Right lung (tissue), 10 donors: ENCODE measurements around the gene EMC8. TPM values are rescaled to one million over a fixed set of nuclear protein-coding genes. Genes with fewer than 3 reads are reported as not detected.
"Not testable (repeated sequence)": the region's sequence is repeated elsewhere in the genome, so short reads cannot be mapped to it uniquely, and the experiment has no call there.

ENCODE experiments used
- DNase-seq, 2 donors: peaks; one replicate each; pipeline ENCODE4 v3.0.0-alpha.2; 2013
- long read RNA-seq, 8 donors: transcript quantifications; one replicate each; lab custom pipeline, GENCODE V29; 2026
- polyA plus RNA-seq, 5 donors: library from polyadenylated mRNA; unstranded; fragments of 120-200 nt; gene quantifications; one replicate each; pipeline versions ENCODE4 v1.2.1 to v1.2.3, GENCODE V29; 2013; ENCODE audit warnings: inconsistent platforms in 1 of 5, low replicate concordance in 1 of 5; ENCODE audit not compliant: insufficient read length in 5 of 5, insufficient read depth in 1 of 5

The EMC8 gene
- 10 to 100 TPM; 21.7 to 32.4 (median 24.4) TPM for polyA plus RNA-seq
- long read RNA-seq, donor 1, transcript EMC8-202 (4 exons, 1,935 nt) = minor isoform, 8 of 1,322 reads
- long read RNA-seq, donor 1, transcript EMC8-201 (5 exons, 1,962 nt) = major isoform, 25 of 1,322 reads
- long read RNA-seq, donor 1, transcript EMC8-205 (1 exons, 1,826 nt) = minor isoform, 7 of 1,322 reads
- long read RNA-seq, donor 1, partial matches to known transcripts = 563 of 1,322 reads
- long read RNA-seq, donor 1, other reads (novel, unspliced or antisense) = 718 of 1,322 reads
- long read RNA-seq, donor 2, transcript EMC8-202 (4 exons, 1,935 nt) = major isoform, 6 of 647 reads
- long read RNA-seq, donor 2, transcript EMC8-201 (5 exons, 1,962 nt) = minor isoform, 5 of 647 reads
- long read RNA-seq, donor 2, partial matches to known transcripts = 609 of 647 reads
- long read RNA-seq, donor 2, other reads (novel, unspliced or antisense) = 24 of 647 reads
- long read RNA-seq, donor 3, transcript EMC8-201 (5 exons, 1,962 nt) = major isoform, 12 of 1,007 reads
- long read RNA-seq, donor 3, transcript EMC8-205 (1 exons, 1,826 nt) = minor isoform, 5 of 1,007 reads
- long read RNA-seq, donor 3, partial matches to known transcripts = 447 of 1,007 reads
- long read RNA-seq, donor 3, other reads (novel, unspliced or antisense) = 539 of 1,007 reads
- long read RNA-seq, donor 4, transcript EMC8-201 (5 exons, 1,962 nt) = major isoform, 8 of 17 reads
- long read RNA-seq, donor 4, partial matches to known transcripts = 0 of 17 reads
- long read RNA-seq, donor 4, other reads (novel, unspliced or antisense) = 0 of 17 reads
- long read RNA-seq, donor 5, transcript EMC8-205 (1 exons, 1,826 nt) = minor isoform, 5 of 33 reads
- long read RNA-seq, donor 5, transcript EMC8-201 (5 exons, 1,962 nt) = major isoform, 19 of 33 reads
- long read RNA-seq, donor 5, transcript EMC8-202 (4 exons, 1,935 nt) = minor isoform, 7 of 33 reads
- long read RNA-seq, donor 5, partial matches to known transcripts = 0 of 33 reads
- long read RNA-seq, donor 5, other reads (novel, unspliced or antisense) = 0 of 33 reads
- long read RNA-seq, donor 6, transcript EMC8-202 (4 exons, 1,935 nt) = minor isoform, 9 of 27 reads
- long read RNA-seq, donor 6, transcript EMC8-201 (5 exons, 1,962 nt) = major isoform, 14 of 27 reads
- long read RNA-seq, donor 6, partial matches to known transcripts = 0 of 27 reads
- long read RNA-seq, donor 6, other reads (novel, unspliced or antisense) = 0 of 27 reads
- long read RNA-seq, donor 7, transcript EMC8-201 (5 exons, 1,962 nt) = major isoform, 12 of 23 reads
- long read RNA-seq, donor 7, transcript EMC8-202 (4 exons, 1,935 nt) = minor isoform, 8 of 23 reads
- long read RNA-seq, donor 7, partial matches to known transcripts = 0 of 23 reads
- long read RNA-seq, donor 7, other reads (novel, unspliced or antisense) = 0 of 23 reads
- long read RNA-seq, donor 8, transcript EMC8-201 (5 exons, 1,962 nt) = major isoform, 10 of 481 reads
- long read RNA-seq, donor 8, partial matches to known transcripts = 202 of 481 reads
- long read RNA-seq, donor 8, other reads (novel, unspliced or antisense) = 265 of 481 reads

GRCh38 chr16:85799497-85800320, at the start of gene EMC8, which contains the start of gene COX4I1:
EMC8 (minus strand) TSS chr16:85799544; CDS start chr16:85799295, 249 bp downstream.
COX4I1 (plus strand) TSS chr16:85799695; CDS start chr16:85801206, 1,511 bp downstream.
- DNase-seq = peak; percentile 90 to 92

- no peak for DNase-seq
These were observed 49.6 kb upstream of the EMC8 start for GRCh38 chr16:85848986-85849385.

GRCh38 chr16:85847681-85848601, 48.6 kb upstream of the EMC8 start:
- no peak for DNase-seq

- DNase-seq = no peak
These were observed 47.7 kb upstream of the EMC8 start for GRCh38 chr16:85847036-85847435.

GRCh38 chr16:85846461-85846860, 47.1 kb upstream of the EMC8 start:
- DNase-seq = no peak

GRCh38 chr16:85845266-85845665, 45.9 kb upstream of the EMC8 start:
- DNase-seq = no peak

GRCh38 chr16:85844786-85845185, 45.4 kb upstream of the EMC8 start:
- DNase-seq = peak; percentile 35 to 38

- DNase-seq = no peak
These were observed 44.8 kb upstream of the EMC8 start for GRCh38 chr16:85844169-85844481.

- no peak for DNase-seq
These were observed 44.3 kb upstream of the EMC8 start for GRCh38 chr16:85843471-85844168.

- no peak for DNase-seq
These were observed 43.5 kb upstream of the EMC8 start for GRCh38 chr16:85842848-85843247.

- DNase-seq = no peak
These were observed 43.1 kb upstream of the EMC8 start for GRCh38 chr16:85842435-85842834.

GRCh38 chr16:85840801-85841200, 41.5 kb upstream of the EMC8 start:
- DNase-seq = no peak

GRCh38 chr16:85840395-85840794, 41.1 kb upstream of the EMC8 start:
- DNase-seq = no peak

GRCh38 chr16:85839681-85840240, 40.4 kb upstream of the EMC8 start:
- no peak for DNase-seq

GRCh38 chr16:85838876-85839585, 39.7 kb upstream of the EMC8 start:
- DNase-seq = no peak

- DNase-seq = no peak
These were observed 39.0 kb upstream of the EMC8 start for GRCh38 chr16:85838381-85838780.

- not testable (repeated sequence) for DNase-seq
These were observed 38.3 kb upstream of the EMC8 start for GRCh38 chr16:85837654-85838053.
